ENCODE results near the gene ESYT3. TPM values are rescaled to one million over a fixed set of nuclear protein-coding genes. Genes with fewer than 3 reads are reported as not detected.
"Not testable (repeated sequence)": the region's sequence is repeated elsewhere in the genome, so short reads cannot be mapped to it uniquely, and the experiment has no call there.

The ESYT3 gene
- total and polyA plus RNA-seq, 2 of the 8 experiments (the other 6 are each of a cell fraction or from before 2014, with no cell fraction given), result 4.4 to 7.3 TPM

DNA sequence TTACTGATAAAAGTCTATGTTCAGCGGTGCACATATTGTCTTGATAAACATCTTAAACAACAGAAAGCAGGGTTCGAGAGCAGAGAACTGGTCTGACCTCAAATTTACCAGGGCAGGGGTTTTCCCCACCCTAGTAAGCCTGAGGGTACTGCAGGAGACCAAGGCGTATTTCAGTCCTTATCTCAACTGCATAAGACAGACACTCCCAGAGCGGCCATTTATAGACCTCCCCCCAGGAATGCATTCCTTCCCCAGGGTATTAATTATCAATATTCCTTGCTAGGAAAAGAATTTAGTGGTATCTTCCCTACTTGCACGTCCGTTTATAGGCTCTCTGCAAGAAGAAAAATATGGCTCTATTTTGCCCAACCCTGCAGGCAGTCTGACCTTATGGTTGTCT lies 52.2 kb downstream of the ESYT3 start:
- H3K79me1 ChIP-seq (ENCODE audit: low read depth, low read length); CTCF ChIA-PET (ENCODE audit: partially characterized antibody); H3K23me2 ChIP-seq (ENCODE audit: low read depth, low read length); H3K18ac ChIP-seq (ENCODE audit: extremely low read depth, low read length); H4K91ac ChIP-seq (replicated peaks; ENCODE audit: insufficient read length, low read length); H2BK20ac ChIP-seq (ENCODE audit: low read length); H3K56ac ChIP-seq (replicated peaks; ENCODE audit: insufficient read length, low read depth, low read length); H3K27ac ChIP-seq (ENCODE audit: low read depth, low read length); H2BK12ac ChIP-seq (ENCODE audit: low read depth, low read length); H3K4me2 ChIP-seq (ENCODE audit: insufficient read depth in 1 of 2, low read depth in 2 of 2, low read length in 2 of 2); H4K8ac ChIP-seq (ENCODE audit: extremely low read depth, insufficient read depth, low read length); H2BK15ac ChIP-seq (ENCODE audit: low read length); H3K36me3 ChIP-seq (ENCODE audit: control insufficient read depth in 2 of 4, insufficient read depth in 4 of 4, low read length in 3 of 4); POLR2A ChIA-PET (ENCODE audit: partially characterized antibody); H3K4me3 ChIP-seq (ENCODE audit: extremely low read depth in 1 of 4, insufficient read depth in 2 of 4, low read depth in 3 of 4, low read length in 4 of 4); H2AFZ ChIP-seq (ENCODE audit: low read length); H3K9ac ChIP-seq (replicated peaks in 1 of 4; ENCODE audit: extremely low read depth in 1 of 4, low read depth in 3 of 4, low read length in 3 of 4); DNase-seq (ENCODE audit: low read depth in 1 of 2, low spot score in 2 of 2); H3K79me2 ChIP-seq (ENCODE audit: control insufficient read depth in 1 of 2, insufficient read depth in 2 of 2, low read length in 2 of 2); H4K20me1 ChIP-seq (replicated peaks in 1 of 2; ENCODE audit: control insufficient read depth in 1 of 2, insufficient read depth in 2 of 2, low read length in 2 of 2); H4K5ac ChIP-seq (ENCODE audit: insufficient read length, low read depth, low read length); H3K14ac ChIP-seq (ENCODE audit: insufficient read length); H3K4me1 ChIP-seq (replicated peaks in 1 of 4; ENCODE audit: control insufficient read depth in 3 of 4, insufficient read depth in 4 of 4, low read length in 3 of 4); H2BK120ac ChIP-seq (replicated peaks; ENCODE audit: low read depth, low read length); H3K27me3 ChIP-seq (replicated peaks in 1 of 4; ENCODE audit: control insufficient read depth in 3 of 4, extremely low read depth in 1 of 4, insufficient read depth in 3 of 4, low read length in 3 of 4); H2BK5ac ChIP-seq (ENCODE audit: low read depth, low read length); FAIRE-seq; H3K4ac ChIP-seq (replicated peaks; ENCODE audit: insufficient read length, low read depth, low read length); H3K23ac ChIP-seq (ENCODE audit: insufficient read length); H2AK5ac ChIP-seq (ENCODE audit: low read depth, low read length): not testable (repeated sequence)
- WGBS, 2 experiments (ENCODE audit: extremely low coverage in 1 of 2, insufficient coverage in 1 of 2, insufficient read length in 1 of 2, insufficient replicate concordance in 2 of 2, low coverage in 1 of 2, low lambda C conversion rate in 2 of 2, missing lambda C conversion rate in 1 of 2), result 89% methylated on average over 6 of the region's 6 CpGs; no CpG with 5 or more reads in 1 of the 2 experiments
- peak in 1 of 2 experiments; percentile 60; a peak in 1 of 3 replicates for TF ChIP-seq EP300 (IDR thresholded peaks at IDR 0.05; ENCODE audit: borderline replicate concordance in 1 of 2, low read depth in 2 of 2, low read length in 2 of 2)
- peaks cover 26 to 36% of the 10 kb centered on the region in 2 experiments for H3K9me3 ChIP-seq (ENCODE audit: insufficient read depth in 2 of 2, low read depth in 1 of 2, low read length in 1 of 2)

Measured in H1 (cell line).